ENCODE results near the gene EGFL6.

The EGFL6 gene, protein sequence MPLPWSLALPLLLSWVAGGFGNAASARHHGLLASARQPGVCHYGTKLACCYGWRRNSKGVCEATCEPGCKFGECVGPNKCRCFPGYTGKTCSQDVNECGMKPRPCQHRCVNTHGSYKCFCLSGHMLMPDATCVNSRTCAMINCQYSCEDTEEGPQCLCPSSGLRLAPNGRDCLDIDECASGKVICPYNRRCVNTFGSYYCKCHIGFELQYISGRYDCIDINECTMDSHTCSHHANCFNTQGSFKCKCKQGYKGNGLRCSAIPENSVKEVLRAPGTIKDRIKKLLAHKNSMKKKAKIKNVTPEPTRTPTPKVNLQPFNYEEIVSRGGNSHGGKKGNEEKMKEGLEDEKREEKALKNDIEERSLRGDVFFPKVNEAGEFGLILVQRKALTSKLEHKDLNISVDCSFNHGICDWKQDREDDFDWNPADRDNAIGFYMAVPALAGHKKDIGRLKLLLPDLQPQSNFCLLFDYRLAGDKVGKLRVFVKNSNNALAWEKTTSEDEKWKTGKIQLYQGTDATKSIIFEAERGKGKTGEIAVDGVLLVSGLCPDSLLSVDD

DNA sequence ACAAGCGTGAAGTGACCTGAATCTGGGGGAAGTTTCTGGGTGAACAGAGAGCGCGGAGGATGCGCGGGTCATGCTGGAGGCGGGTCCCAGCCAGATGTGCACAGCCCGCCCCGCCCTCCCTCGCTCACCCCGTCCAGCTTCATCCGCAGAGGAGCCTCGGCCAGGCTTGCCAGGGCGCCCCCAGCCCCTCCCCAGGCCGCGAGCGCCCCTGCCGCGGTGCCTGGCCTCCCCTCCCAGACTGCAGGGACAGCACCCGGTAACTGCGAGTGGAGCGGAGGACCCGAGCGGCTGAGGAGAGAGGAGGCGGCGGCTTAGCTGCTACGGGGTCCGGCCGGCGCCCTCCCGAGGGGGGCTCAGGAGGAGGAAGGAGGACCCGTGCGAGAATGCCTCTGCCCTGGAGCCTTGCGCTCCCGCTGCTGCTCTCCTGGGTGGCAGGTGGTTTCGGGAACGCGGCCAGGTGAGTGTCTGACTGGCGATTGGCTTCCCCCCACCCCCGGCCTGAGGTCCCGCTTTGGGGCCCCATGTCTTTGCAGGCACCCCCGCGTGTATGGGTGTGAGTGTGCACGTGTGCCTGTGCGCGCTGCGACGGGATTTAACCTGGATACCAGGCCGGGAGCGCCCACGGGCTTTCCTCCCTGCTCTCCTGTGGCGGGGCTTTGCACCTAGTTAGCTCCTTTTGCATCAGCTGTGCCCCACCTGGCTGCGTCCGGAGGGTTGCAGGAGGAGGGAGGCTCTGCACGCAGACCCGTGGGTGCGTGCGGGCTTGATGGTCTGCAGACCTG is at the start of gene EGFL6:
Gene EGFL6, plus strand, starts transcription at position 123 of the 782 bp plus-strand sequence. Its CDS starts 261 bp downstream, at position 384.
- DNase-seq: no peak
- in situ Hi-C loops (cut with MboI; ENCODE audit: low pct_unique_long_range_greater_than_20kb, low sequenced_read_pairs): no loop called here

DNA sequence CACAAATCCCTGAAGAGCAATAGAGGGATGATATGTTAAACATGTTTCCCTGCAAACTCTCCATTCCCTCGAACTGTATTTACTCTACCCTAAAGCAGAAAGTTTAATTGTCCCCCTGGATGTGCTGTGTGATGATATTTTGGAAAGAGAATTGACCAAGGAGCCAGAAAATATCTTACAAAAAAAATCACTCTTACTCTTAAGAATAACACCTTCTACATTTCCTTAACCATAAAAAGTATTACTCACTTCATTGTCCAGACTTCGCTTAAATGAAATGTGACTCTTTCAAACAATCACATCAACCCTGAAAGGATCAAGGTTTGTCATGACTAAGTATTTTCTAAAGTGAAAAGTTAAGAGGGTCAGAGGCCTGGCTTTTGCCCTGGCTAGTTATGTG is 49.0 kb upstream of the EGFL6 start:
- no peak for DNase-seq
- in situ Hi-C loops (cut with MboI; ENCODE audit: low pct_unique_long_range_greater_than_20kb, low sequenced_read_pairs): loop anchor here (25.0 kb wide), 2 partner anchors 117 to 517 kb away; partner anchors contain the start of gene GEMIN8

DNA sequence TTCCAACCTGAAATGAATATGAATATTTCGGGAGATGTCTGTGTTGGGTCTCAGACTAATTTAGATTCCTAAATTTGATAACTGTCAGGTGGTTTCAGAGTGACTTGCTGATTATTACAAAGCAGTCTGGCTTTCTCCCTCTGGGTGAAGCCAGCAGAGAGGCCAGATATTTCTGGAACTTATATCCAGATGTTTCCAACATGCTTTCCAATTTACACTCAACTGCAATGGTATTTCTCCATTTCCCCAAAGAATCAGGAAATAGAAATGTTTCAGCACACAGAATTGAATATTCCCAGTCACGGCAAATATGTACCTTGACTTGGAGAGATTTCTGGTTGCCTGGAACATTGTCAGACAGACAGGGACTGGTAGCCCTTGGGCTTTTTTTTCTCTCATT is 48.5 kb upstream of the EGFL6 start:
- DNase-seq: no peak
- in situ Hi-C loops (cut with MboI; ENCODE audit: low pct_unique_long_range_greater_than_20kb, low sequenced_read_pairs): loop anchor here (25.0 kb wide), 2 partner anchors 116 to 516 kb away; partner anchors contain the start of gene GEMIN8

DNA sequence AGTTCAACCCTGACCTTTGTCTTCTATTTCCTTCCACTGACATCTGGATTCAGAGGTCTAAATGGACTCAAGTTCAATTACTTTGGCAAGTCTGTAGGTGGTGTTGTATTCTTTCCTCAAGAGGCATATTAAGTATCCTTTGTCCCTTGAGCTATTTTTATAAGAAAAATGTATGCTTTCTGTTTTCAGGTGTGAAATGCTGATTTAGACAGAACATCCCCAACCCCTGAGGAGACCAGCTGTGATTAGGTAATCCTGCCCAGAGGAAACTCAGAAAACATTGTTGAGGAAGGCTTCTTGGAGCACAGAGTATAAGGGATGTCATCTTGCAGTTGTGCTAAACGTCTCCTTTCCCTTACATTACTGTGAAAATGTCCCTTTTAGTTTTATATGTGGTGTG is 46.6 kb upstream of the EGFL6 start:
- in situ Hi-C loops (cut with MboI; ENCODE audit: low pct_unique_long_range_greater_than_20kb, low sequenced_read_pairs): loop anchor here (25.0 kb wide), 2 partner anchors 114 to 514 kb away; partner anchors contain the start of gene GEMIN8
- DNase-seq: no peak

DNA sequence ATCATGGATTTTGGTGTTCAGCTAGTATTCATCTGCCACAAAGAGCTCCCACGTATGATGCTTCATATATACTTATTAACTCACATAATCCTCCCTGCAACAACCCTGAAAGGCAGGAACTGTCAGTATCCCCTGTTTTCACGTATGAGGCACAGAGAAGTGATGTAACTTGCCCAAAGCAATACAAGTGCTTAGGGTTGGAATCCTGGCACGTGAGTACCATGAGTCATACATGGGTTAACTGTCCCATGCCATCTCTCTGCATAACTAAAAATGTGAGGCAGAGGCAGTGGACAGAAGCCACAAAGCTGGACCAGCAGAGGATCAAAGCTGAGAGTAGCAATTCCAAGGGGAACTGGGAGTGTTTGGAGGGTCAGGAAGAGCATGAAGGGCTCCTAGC is 35.7 kb upstream of the EGFL6 start:
- in situ Hi-C loops (cut with MboI; ENCODE audit: low pct_unique_long_range_greater_than_20kb, low sequenced_read_pairs): no loop called here
- DNase-seq: no peak

DNA sequence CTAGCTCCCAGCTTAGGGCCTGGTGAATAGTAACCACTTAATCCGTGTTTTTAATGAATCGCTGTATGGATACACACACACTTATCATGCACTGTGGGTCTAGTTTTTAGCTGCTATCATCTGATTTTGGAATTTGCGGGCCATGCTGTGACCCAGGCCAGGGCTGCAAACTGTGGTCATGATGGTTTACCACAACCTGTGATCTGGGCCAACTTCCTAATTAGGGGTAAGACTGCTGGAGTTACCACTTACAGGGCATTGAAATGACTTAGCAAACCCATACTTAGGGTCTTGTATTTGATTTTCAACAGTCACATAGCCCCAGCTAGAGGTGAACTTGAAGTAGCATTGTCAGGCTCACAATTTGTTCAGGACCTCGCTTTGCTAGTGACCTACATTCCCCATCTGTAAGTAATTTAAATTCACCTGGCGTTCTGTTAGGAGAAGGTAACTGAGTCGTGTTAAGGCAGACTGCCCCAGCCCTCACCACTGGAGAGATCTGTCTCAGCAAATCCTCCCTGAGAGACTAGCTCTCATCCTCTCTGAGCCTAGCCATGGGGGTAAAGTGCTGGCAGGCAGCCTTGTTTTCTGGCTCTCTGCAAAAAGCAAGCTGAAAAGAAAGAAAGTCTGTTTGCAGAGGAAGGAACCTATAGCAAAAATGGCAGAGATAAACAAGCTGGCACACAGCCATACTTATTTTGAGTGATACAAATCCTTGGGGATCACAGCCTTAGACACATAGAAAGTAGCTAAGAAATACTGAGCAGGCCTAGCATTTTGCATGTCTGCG is 33.8 kb upstream of the EGFL6 start:
- DNase-seq: peak; percentile 14
- in situ Hi-C loops (cut with MboI; ENCODE audit: low pct_unique_long_range_greater_than_20kb, low sequenced_read_pairs): no loop called here

DNA sequence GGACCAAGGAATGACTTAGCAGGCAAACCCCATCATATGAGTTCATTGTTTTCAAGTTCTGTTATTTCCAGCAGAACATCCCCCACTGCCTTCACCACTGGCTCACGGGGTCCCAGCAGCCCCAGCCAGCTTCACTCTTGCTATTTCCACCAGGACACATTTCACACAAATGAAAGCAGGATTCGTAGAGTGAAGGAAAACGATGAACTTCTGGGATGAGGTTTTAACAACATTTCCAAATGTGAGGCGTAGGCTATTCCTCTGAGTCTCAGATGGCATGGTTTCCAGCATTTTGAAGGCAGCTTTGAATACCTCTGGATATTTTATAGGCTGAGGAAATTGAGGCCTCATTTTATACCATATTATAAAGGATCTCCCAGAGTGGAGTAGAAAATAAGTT is 32.9 kb upstream of the EGFL6 start:
- no peak for DNase-seq
- in situ Hi-C loops (cut with MboI; ENCODE audit: low pct_unique_long_range_greater_than_20kb, low sequenced_read_pairs): no loop called here

DNA sequence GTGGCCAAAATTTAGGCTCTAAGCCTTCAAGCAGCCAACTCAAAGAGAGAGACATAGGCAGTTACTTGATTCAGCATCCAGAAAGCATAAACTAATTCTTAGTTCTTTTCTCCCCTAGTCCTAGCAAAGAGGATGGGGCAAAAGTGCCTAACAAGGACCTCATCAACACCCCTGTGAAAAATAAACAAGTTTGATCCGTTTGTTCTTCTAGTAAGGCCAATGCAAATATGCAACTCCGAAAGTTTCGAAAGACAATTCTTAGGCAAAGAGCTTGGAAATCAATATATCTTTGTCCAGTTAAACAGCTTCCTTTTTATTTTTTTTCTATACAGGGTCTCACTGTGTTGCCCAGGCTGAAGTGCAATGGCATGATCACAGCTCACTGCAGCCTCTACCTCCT is 31.0 kb upstream of the EGFL6 start:
- DNase-seq: no peak
- in situ Hi-C loops (cut with MboI; ENCODE audit: low pct_unique_long_range_greater_than_20kb, low sequenced_read_pairs): no loop called here

DNA sequence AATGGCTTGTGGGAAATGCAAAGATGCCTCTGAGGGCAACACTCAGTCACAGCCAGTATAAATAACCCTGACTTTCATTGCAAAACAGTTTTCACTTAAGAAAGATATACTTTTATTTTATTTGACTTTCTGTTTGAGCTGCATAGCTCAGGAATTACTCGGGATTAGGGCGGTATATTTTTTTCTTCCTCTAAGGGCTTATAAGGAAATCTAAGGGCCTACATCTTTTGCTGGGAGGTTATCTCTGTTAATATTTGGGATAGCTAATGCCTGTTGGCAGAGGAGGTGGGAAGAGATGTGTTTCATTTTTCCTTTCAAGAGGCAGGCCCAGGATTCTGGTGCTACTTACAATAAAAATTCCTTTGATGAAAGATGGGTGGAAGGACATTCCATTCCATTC is 28.8 kb upstream of the EGFL6 start:
- in situ Hi-C loops (cut with MboI; ENCODE audit: low pct_unique_long_range_greater_than_20kb, low sequenced_read_pairs): no loop called here
- no peak for DNase-seq

DNA sequence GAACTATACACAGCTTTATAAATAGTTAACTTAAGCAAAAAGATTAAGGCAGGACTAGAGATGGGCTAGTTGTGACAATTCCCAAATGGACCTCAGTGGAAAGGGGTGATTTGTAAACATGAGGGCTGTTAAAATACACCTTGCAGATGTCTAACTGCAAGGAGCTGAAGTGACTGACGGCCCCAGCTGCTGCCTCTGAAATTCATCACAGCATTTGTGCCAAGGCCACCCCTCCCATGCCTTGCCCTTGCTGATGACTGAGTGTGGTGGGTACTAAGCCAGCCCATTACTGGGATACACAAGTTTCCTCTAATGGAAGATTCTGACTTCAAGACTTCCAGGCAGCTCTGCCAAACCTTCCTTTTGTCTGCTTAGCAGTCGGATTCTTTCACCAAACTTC is 23.7 kb upstream of the EGFL6 start:
- no peak for DNase-seq
- in situ Hi-C loops (cut with MboI; ENCODE audit: low pct_unique_long_range_greater_than_20kb, low sequenced_read_pairs): no loop called here

DNA sequence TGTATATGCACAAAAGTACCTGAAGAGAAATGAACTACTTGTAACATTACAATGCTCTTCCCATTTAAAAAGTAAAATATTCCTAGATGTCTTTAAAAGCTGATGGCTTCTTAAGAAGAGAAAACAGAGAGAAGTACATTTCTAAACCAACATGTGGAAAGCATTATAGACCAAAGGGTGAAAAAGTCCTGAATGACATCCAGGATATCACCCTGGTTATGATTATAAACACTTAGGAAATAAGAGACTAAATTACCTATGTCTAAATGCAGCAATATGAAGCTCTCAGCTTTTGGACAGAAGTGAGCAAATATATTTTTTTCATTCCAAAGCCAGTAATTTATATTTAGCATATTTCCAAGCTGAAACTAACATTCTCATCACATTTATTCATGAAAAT is 21.7 kb upstream of the EGFL6 start:
- in situ Hi-C loops (cut with MboI; ENCODE audit: low pct_unique_long_range_greater_than_20kb, low sequenced_read_pairs): no loop called here
- DNase-seq: no peak

DNA sequence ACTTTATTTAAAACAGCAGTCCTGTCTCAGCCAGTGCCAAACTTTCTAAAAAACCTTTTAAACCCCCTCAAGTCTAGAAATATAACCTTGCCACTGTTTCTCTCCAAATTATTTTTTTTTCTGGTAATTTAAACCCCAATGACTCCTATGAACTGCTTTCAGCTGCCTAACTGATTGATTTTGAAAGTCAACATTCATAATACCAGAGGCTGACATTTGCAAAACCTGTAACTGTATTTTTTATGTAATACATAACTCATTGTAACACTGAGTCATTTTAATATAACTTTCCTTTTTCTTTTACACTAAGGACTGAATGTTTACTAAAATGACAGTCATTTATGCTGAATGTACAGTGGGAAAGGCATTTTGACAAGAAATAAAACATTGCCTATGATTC is 19.1 kb upstream of the EGFL6 start:
- in situ Hi-C loops (cut with MboI; ENCODE audit: low pct_unique_long_range_greater_than_20kb, low sequenced_read_pairs): no loop called here
- DNase-seq: no peak

DNA sequence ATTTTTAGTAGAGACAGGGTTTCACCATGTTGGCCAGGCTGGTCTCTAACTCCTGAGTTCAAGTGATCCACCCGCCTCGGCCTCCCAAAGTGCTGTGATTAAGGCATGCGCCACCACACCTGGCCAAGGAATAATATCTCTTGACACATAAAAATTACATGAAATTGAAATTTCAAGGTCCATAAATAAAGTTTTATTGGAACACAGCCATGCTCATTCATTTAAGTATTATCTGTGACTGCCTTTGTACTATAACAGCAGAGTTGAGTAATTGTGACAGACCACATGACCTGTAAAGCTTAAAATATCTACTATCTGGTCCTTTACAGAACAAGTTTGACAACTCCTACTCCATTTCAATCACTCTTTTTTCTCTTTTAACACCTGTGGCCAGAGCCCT is 17.8 kb upstream of the EGFL6 start:
- DNase-seq: no peak
- in situ Hi-C loops (cut with MboI; ENCODE audit: low pct_unique_long_range_greater_than_20kb, low sequenced_read_pairs): no loop called here

DNA sequence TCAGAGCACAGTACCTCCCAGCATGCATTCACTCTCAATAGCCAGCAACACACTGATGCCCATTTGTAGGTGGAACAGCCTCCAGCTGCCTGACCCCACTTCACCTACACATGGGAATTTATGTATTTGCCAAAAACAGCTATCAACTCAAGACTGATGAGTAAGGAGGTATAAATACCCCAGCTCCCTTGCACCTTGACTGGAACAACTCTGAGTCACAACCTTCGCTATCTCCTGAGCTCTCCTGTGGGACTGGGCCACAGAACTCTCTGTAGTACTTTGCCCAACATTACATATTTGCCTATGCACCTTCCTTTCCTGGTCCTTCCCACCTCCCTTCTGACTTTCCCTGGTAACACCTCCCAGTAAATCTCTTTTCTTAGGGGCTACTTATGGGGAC is 16.5 kb upstream of the EGFL6 start:
- no peak for DNase-seq
- in situ Hi-C loops (cut with MboI; ENCODE audit: low pct_unique_long_range_greater_than_20kb, low sequenced_read_pairs): no loop called here

DNA sequence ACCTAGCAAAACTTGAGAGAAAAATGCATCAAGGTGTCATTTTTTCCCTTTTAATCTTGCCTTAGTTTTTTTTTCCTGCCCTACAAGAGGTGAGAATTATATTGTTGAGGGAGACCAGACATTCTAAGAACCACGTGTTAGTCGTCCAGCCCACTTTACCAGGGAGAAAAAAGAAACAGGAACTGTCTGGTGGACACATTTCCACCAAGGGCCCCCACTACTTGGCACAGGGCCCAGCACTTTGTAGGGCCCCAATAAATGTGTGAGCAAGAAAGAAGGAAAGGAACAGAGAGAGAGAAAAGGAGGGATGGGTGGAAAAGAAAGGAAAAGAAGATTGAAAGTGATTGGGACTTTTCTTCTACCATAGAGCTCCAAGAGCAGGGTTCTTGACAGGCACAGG is 3.9 kb upstream of the EGFL6 start:
- in situ Hi-C loops (cut with MboI; ENCODE audit: low pct_unique_long_range_greater_than_20kb, low sequenced_read_pairs): no loop called here
- peak; percentile 18 for DNase-seq

DNA sequence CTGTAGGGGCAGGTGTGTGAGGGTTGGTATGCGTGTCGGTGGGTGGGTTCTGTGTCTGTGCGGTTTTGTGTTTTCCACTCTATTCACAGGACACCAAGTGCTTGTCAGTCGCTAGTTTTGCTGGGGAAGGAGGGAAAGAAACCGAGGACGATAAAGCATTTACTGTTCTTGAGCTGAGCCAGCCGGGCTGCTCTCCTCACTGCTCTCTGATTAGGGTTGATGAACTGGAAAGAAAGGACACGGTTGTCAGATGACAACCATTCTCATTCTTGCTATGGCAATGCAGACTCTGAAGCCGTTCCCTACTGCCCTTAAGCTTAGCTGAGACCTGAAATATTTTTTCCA is 832 bp downstream of the EGFL6 start:
- no peak for DNase-seq
- in situ Hi-C loops (cut with MboI; ENCODE audit: low pct_unique_long_range_greater_than_20kb, low sequenced_read_pairs): no loop called here

DNA sequence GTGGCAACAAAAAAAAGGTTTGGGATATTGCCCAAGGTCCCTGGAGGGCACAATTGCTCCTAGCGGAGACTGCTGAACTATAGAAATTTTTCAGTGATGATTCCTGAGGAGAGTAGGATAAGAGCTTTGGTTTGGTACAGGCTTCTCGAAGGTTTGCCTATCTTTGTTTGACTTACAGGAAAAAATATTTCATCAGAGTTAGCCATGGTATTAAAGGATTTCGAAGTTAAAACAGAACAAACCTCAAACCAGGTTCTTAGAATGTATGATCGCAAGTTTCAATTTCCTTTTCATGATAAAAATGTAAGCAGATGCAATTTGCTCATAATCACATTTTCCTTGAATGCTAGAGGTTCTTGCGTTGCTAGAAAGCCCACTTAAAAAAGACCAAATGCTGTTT is 1.7 kb downstream of the EGFL6 start:
- DNase-seq: no peak
- in situ Hi-C loops (cut with MboI; ENCODE audit: low pct_unique_long_range_greater_than_20kb, low sequenced_read_pairs): no loop called here

DNA sequence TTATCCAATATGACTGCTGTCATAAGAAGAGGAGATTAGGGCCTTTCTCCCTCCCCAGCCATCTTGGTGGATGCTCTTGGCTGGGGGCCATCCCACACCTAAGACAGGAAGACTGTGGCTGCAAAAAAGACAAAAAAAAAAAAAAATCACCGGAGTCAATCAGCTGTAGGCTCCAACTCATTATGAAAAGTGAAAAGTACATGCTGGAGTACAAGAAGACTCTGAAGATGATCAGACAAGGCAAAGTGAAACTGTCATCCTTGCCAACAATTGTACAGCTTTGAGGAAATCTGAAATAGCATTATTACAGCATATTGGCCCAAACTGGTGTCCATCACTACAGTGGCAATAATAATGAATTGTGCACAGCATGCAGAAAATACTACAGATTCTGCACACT is 5.2 kb downstream of the EGFL6 start:
- in situ Hi-C loops (cut with MboI; ENCODE audit: low pct_unique_long_range_greater_than_20kb, low sequenced_read_pairs): no loop called here
- DNase-seq: no peak

DNA sequence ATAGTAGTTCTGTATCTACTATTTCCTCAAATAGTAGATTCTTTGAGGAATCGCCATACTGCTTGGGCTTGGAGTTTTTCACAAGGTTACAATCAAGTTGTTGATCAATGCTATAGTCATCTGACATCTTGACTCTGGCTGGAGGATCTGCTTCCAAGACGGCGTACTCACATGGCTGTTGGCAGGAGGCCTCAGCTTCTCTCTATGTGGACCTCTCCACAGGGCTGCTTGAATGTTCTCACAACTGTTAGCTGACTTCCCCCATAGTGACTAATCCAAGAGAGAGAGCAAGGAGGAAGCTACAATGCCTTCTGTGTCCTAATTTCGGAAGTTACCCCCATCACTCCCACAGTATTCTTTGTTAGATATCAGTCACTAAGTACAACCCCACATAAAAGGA is 10.3 kb downstream of the EGFL6 start:
- no peak for DNase-seq
- in situ Hi-C loops (cut with MboI; ENCODE audit: low pct_unique_long_range_greater_than_20kb, low sequenced_read_pairs): no loop called here

DNA sequence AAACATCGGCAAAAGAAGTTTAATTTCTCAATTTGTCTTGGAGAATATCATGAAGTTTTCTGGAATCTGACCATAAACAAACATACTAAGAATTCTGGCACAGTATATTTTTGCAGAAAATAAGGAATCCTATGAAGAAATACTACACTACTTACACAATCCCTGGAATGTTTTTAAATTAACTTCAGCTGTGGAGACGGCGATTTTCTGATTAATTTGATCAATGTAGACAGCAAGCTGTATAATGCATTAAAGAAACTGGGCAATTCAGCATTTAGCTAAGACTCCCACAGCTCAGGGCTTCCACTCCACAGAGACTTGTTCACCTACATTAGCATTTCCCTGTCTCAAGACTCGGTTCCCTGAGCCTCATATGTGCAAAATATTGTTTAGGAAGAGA is 12.2 kb downstream of the EGFL6 start:
- DNase-seq: no peak
- in situ Hi-C loops (cut with MboI; ENCODE audit: low pct_unique_long_range_greater_than_20kb, low sequenced_read_pairs): no loop called here

Measured in KBM-7 (cell line).